ENCODE data around the gene CCDC9B.

DNA sequence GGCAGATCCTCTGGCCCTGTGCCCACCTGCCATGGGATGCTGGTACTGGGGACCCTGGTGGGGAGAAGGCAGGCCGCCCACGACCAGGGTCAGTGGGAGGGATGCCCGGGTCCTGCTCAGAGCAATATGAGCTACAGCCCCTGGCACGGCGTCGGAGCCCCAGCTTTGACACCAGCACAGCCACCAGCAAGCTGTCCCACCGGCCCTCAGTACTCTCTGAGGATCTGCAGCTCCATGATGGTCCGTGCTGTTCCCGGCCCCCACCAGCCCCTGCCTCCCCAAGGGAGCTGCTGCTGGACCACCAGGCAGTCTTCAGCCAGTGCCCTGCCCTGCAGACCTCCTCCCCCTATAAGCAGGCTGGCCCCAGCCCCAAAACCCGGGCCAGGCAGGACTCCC lies 28.7 kb upstream of the CCDC9B start:
- TF ChIP-seq, protein P1, sequence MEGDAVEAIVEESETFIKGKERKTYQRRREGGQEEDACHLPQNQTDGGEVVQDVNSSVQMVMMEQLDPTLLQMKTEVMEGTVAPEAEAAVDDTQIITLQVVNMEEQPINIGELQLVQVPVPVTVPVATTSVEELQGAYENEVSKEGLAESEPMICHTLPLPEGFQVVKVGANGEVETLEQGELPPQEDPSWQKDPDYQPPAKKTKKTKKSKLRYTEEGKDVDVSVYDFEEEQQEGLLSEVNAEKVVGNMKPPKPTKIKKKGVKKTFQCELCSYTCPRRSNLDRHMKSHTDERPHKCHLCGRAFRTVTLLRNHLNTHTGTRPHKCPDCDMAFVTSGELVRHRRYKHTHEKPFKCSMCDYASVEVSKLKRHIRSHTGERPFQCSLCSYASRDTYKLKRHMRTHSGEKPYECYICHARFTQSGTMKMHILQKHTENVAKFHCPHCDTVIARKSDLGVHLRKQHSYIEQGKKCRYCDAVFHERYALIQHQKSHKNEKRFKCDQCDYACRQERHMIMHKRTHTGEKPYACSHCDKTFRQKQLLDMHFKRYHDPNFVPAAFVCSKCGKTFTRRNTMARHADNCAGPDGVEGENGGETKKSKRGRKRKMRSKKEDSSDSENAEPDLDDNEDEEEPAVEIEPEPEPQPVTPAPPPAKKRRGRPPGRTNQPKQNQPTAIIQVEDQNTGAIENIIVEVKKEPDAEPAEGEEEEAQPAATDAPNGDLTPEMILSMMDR (IDR thresholded peaks at IDR 0.05) = no peak
- TF ChIP-seq POLR2A (IDR thresholded peaks at IDR 0.05) = no peak

Measured in uterus (tissue), 2 donors.